Cerebellar nuclear complex (tissue), 1 donor: ENCODE results near the gene ADD1.

Source experiments
- DNase-seq, 2 experiments: peaks; one replicate each; lab custom pipeline; 2025; lab: John Stamatoyannopoulos, UW

The ADD1 gene

DNA sequence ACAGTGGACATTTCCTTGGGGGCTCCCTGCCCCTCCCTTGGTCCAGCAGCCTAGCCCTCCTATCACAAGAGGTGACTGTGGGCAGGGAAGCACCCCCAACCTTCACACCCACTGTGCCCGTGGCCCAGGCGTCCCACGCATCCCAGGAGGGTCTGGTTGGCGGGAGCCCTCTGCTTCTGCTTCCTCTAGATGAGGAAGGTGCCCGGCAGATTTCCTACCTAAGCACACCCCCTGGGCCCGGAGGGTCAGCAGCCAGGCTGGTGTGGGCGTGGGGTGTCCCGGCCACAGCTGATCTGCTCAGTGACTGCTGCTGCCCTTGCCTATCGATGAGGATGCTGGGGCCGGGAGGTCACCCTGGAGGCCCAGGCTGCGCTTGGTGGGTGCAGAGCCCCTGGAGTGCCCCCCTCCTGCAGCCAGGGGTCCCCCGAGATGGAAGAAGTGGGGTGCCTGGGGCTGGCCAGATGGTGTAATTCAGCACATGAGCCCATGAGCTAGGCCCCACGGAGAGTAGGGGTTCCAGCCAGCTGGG lies 38.6 kb upstream of the ADD1 start:
- DNase-seq = no peak

DNA sequence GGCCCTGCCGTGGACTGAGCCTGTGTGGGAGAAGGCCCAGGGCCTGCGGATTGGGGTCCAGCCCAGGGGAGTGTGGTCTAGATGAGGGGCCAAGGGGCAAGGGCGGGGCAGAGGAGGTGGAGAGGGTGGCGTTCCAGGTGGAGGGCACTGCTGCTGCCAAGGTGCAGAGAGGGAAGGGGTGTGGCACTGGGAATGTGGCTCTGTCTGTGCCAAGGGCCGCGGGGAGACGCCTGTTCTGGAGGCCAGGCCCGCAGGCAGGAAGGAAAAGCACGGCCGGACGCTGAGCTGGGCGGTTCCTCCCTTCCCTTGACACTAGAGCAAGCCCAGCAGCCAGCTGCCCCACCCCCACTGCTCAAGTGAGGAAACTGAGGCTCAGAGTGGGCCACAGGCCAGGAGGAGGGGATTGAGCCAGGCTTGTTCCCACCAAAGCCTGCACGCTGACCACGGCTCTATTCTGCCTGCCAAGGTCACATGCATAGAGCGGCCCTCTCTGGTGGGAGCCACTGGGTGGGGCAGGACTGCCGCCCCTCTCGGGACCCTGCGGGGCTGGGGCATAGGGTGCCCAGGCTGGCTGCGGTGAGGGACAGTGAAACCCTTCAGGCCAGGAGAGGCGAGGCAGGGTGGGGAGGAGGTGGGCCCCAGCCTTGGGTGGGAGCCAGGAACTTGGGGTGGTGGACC lies 37.8 kb upstream of the ADD1 start:
- DNase-seq = no peak

DNA sequence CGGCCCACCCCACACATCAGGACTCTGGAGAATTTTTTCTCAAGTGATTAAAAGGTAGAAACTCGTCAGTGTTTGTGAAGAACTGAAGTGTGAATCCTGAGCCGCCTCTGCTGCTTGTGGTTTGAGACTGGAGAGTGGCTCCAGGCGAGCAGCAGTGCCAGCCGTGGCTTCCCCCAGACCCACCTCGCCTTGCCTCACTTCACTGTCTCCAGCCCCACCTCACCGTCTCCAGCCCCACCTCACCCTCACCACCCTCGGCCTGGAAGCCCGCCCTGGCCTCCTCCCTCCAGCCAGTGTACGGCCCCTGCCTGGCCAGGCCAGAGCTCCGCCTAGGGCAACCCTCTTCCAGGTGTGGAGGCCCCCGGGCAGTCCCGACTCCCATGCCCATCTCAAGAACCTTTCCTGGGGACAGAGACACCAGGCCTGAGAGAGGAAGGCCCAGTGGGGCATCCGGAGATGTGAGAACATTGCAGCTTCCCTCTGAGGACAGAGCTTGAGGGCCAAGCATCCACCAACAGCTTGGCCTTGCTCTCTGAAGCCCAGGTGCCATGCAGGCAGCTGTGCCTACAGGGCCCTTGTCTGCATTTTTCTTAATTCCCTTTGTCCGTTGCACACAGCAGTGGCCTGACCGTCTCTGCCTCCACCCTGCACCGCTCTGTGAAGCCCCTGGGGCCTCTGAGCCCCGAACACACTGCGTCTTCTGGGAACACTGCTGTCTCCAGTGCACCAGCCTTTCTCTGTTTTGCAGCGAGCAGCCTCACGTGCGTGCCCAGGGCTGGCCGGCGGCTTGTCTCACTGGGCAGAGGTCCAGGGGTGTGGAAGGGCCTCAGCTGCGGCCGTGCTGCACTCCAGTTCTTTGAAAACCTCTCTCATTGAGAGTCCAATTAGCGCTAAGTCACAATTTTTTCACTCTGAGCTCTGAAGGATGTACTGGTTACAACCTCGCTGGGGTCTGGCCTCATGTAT lies 37.0 kb upstream of the ADD1 start:
- no peak for DNase-seq

DNA sequence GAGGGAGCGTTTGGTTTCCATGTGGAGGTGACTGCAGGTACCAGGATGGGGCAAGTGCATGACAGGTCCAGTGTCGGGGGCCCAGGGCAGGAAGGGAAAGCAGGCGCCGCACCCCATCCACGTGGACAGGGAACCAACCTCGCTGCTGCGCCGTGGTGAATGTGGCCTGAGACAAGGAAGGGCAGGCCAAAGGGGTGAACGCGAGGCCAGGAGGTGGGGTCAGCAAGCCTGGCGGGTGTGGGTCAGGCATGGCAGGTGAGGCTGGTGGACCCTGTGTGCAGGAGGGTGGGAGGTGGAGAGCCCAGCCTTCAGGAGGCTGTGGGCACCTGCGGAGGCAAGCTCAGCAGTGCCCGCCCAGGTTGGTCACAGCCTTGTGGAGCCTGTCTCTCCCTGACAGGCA lies 36.1 kb upstream of the ADD1 start:
- DNase-seq = no peak

DNA sequence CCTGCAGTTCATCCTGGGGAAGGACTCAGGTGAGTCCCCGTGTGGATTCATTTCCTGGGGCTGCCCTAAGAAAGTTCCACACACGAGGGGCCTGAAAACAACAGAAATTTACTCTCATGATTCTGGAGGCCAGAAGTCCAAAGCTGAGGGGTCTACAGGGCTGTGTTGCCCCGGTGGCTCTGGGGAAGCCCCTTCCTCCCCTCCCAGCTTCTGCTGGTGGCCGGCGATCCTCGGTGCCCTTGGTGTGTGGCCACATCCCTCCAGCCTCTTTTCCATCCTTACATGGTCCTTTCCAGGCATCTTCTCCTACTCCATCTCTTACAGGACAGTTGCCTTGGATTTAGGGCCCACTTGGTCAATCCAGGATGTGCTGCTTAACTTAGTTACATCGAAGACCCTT lies 35.6 kb upstream of the ADD1 start:
- no peak for DNase-seq

DNA sequence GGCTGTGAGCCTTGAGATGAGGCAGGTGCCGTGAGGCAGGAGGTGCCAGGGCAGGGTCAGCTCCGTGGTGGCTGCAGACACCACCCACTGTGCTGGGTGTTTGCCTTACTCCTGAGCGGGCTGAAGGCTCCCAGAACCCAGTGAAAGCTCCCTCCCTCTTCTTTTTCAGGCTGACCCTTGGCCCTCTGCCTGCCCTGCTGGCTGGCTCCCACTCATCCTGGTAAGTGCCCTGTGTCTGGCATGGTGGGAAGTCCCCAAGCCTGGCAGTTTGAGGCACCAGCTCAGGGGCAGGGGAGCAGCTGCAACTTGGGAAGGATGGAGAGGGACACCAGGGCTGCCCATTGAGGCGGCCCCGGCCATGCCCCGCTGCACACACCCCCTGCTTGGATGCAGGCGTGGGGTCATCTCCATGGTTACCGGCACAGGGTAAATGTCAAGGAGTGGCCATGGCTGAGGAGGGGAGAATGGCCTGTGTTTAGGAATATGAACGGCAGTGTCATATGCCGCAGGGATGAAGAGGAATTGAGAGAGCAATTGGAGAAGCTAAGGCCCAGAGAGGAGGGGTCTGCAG lies 33.9 kb upstream of the ADD1 start:
- no peak for DNase-seq

DNA sequence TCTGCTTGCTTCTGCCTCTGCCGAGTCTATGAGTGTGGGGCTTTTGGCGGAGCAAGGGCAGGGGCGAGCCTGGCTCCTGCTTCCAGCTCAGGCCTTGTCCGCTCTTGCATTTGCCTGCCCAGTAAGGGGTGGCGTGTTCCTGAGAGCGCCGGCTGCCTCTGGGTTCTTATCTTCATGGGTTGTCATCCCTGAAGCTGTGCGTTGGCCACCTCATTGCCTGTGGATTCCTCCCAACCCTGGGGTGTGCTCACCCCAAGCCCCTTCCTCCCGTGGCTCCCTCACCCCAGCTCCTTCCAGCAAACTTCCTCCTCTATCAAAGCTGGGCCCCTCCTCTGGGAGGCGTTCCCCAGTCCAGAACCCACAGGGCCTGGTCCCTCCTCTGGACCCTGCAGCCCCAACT lies 33.3 kb upstream of the ADD1 start:
- no peak for DNase-seq

DNA sequence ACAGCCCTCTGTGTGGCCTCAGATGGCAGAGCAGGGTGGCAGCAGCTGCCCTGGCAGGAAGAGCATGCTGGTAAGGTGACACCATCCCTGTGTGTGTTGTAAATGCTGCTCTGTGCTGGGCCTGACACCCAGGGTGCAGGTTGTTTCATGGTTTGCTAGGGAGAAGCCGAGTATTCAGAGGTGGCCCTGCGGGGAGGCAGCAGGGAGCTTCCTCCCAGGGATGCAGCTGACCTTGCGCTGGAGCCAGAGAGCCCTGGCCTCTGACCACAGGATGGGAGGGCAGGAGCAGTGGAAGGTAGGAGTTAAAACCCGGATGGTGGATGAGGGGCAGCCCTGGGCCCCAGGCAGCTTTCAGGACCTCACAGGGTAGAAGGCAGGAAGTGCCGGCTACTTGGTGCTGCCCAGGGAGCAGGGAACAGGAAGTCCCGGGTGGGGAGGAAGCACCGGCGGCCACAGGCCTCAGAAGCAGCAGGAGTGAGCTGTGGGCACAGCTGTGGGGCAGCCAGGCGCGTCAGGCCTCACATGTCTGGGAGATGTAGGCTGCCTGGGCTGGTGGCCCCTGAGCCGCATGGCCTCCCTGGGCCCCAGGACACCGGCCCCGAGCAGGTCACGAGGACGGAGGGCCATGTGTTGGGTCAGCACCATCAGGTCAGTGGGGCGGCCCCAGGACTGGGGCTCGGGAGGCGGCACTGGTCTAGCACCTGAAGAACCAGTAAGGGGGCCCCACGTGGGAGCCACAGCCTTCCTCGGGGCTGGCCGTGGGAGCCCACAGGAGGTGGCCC lies 31.6 kb upstream of the ADD1 start:
- DNase-seq = no peak

DNA sequence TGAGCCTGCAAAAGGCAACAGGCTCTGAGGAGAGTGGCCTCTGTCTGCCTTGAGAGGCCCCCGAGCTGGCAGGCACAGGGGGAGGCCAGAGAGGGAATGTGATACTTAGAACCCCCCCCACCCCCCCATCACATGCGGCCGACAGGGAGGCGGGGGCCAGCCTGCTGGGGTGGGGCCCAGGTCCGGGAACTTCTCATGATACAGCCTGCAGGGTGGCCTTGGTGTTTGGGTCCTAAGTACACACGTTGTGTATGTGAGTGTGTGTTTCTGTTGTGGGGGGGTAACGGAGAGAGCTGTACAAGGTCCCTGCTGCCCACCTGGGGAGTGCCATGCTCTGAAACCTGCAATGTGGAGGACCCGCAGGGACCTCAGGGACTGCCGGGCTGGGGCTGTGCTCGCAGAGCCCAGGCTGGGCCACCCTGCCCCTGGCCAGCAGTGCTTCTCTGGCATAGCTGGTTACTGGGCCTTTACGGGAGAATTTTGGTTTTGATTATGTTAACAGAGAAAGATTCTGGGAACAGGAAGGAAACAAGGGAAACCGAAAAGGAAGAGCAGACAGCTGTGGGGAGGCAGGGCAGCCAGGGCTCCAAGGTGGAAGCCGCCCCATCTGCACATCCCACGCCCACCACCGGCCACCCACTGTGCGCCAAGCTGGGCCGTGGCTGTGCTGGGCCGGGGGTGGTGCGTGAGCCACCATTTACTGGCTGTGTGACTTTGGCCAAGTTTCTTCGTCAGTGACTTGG lies 30.9 kb upstream of the ADD1 start:
- DNase-seq = no peak

DNA sequence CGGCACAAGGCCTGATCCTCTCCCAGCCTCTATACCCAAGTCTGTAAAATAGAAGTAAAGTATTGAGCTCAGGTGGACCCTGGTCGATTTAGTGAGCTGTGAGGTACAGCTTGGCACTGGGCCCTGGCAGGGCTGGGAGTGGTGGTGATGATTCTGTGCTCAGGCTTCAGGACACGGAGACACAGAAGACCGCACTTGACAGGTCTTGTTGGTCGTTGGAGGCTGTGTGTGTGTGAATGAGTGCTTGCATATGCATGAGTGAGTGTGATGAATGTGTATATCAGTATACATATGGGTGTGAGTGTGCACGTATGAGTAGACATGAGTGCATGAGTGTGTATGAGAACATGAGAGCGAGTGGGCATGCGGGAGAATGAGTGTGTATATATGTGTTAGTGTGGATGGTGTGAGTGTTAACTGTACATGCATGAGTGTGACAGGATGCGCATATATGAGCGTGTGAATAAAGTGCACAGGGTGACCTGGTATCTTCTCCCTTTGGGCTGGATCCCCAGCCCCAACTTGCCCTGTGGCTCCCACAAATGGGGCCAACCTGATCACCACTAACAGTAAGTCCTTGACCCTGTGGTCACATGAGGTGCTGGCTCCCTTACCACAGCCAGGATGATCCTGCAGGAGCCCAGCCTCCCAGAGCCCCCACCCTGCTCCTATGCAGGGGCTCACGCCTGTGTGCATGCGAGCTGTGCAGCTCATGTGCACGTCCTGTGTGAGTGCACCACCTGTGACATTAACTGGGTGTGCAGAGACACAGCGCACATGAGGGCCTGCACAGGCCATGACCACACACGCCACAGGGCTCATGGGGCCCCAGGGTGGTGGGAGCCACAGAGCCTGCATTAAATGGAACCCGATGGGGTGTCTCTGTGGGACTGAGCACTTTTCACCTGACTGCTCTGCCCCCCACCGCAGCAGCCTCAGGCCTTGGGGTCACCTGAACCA lies 29.9 kb upstream of the ADD1 start:
- DNase-seq = no peak

DNA sequence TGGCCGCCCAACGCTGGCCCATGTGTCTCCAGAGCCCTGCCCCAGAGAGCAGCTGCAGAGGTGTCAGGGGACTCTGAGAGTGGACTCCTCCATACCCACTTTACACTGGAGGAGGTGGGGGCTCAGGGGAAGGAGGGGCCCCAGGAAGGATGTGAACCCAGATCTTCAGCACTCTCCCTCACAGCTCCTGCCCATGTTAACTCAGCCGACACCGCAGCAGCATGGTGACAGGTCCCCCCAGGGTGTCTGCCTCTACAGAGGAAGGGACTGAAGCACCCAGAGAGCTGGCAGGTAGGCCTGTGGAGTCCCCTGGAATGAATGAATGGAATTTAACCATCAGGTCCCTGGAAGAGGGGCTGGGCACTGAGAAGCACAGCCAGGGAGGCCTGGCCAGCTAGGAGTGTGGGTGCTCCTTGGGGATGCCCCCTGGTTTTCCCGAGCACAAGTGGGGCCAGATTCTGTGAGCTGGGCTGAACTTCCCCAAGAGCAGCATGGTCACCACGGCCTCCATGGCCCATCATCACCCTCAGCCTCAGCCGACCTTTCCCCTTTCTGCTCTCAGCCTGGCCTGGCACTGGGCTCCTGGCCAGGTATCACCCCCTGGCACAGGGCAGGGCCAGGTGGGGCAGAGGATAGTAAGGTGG lies 28.9 kb upstream of the ADD1 start:
- no peak for DNase-seq

DNA sequence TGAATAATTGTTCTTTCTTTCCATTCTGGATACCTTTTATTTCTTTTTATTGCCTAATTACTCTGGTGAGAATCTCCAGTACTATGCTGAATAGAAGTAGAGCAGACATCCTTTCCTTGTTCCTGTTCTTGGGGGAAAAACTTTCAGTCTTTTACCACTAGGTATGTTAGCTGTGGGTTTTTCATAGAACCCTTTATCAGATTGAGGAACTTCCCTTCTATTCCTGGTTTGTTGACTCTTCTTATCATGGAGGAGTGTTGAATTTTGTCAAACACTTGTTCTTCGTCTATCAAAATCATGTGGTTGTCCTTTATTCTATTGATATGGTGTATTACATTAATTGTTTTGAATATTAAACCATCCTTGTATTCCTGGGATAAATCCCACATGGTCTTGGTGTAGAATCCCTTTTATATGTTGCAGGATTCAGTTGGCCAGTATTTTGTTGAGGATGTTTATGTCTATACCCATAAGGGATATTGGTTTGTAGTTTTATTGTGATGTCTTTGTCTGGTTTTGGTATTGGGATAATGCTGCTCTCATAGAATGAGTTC lies 27.2 kb upstream of the ADD1 start:
- DNase-seq = no peak

DNA sequence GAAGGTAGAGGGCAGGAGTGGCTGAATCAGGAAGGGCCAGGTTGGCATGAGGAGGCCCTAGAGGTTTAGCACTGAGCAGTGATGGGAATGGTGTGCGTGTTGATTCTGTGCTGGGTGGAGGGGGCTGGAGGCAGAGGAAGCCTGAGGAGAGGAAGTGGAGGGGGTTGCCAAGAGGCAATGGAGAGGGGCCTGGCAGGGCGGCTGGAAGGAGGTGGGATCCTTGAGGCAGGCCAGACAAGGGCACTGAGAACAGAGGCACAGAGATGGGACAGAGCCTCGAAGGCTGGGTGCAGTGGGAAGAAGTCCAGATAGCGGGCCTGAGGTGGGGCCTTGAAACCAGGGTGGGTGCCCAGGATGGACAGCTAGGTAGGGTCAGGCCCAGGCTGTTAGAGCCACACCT lies 26.5 kb upstream of the ADD1 start:
- DNase-seq = no peak

DNA sequence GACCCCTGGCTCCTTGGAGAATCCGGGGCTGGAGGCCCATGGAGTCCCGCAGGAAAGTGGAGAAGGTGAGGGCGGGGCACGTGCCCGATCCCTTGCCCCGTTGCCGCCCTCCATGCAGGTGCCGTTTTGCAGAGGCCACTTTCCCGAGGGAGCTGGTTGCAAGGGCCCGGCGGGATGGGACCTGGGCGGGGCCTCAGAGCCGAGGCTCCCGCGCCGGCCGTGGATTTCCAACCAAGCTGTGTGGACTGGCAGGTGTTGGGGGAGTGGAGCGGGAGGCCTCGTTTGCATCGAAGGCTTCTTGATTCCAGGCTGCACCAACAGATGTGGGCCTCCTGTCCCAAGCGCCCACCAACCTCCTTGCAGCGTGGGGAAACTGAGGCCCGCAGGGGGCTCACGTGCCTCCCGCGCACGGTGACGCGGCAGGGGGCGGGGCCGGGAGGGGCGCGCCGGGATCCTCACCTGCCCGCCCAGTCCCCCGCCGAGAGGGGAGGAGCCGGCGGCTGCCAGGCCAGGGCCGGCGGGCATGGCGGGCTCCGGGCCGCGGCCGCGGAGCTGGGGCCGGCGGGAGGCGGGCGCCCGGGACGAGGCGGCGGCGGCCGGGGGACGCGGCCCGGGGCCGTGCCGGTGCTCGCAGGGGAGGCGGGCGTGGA lies 25.8 kb upstream of the ADD1 start:
- DNase-seq = no peak

DNA sequence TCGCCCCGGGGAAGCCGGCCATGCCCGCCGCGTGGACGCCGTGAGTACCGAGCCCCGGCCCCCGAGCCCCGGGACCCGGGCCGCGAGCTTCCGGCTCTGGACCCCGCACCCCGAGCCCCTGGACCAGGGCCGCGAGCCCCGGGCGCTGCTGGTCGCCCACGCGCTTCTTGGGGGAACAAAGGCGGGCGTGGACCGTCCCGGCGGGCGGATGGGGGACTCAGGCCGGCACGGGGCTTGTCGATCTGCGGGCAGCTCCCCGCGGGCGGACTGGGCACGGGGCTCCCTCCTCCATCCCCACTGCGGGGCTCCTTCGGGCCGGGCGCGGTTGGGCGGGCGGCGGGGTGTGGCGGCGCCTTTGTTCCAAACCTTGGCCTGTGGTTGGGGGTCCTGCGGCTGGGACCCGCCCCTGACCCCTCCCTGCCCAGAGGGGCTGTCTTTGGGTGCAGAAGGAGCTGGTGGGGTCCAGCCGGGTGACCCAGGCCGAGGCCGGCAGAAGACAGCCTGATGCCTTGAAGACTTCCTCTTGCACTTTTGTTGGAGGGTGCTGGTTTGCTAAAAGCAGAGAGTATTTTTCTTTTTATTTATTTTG lies 25.2 kb upstream of the ADD1 start:
- DNase-seq = no peak

DNA sequence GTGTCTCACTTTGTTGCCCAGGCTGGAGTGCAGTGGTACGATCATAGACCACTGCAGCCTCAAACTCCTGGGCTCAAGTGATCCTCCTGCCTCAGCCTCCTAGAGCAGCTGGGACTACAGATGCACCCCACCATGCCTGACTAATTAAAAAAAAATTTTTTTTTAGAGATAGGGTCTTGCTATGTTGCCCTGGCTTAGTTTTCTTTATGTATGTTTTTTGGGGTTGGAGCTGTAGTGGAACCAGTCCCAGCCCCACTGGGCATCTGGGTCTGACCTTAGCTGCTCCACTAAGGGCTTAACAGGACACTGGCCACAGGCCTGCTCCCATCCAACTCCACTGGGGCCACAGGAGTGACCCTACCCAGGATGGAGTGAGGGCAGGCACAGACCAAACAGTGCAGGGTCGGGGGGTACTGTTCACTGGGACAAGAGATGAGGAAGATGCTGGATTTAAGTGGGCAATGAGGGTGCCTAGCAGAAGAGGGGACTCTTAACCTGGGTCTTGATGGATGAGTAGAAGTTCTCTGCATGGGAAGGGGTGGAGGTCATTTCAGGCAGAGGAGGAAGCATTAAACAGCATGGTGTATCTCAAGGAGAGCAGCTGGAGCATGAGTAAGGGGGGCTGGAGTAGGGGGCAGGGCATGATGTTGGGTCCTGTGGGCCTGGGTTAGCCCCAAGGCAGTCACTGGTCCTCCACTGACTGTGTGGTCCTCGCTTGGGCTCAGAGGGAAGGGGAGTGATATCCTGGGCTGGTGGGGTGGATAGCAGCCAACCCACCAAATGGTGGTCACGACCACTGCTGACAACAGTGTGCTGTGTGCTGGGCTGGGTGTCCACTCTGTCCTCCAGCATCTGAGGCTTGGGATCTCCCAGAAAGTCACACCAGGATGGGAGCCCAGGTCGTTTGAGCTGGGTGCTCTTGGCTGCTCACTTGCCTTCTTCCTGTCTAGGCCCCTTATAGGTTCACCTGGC lies 24.1 kb upstream of the ADD1 start:
- DNase-seq = no peak
